GM19467 (cell line): ENCODE data around the gene TANGO6.
"Not testable (repeated sequence)": the region's sequence is repeated elsewhere in the genome, so short reads cannot be mapped to it uniquely, and the experiment has no call there.

Experiments used
- ATAC-seq: cut with Tn5 transposase; IDR thresholded peaks from one replicate; pipeline ENCODE4 v1.9.1; 2021; ENCODE audit warnings: mild to moderate bottlenecking, moderate library complexity; ENCODE audit not compliant: unreplicated experiment

Gene TANGO6

GRCh38 chr16:68960910-68961309 is 117.6 kb downstream of the TANGO6 start:
- ATAC-seq: no peak

- no peak for ATAC-seq
These were observed 118.6 kb downstream of the TANGO6 start for GRCh38 chr16:68961778-68962402.

GRCh38 chr16:68969338-68969737 is 126.0 kb downstream of the TANGO6 start:
- no peak for ATAC-seq

- ATAC-seq: no peak
These were observed 128.7 kb downstream of the TANGO6 start for GRCh38 chr16:68972013-68972412.

DNA sequence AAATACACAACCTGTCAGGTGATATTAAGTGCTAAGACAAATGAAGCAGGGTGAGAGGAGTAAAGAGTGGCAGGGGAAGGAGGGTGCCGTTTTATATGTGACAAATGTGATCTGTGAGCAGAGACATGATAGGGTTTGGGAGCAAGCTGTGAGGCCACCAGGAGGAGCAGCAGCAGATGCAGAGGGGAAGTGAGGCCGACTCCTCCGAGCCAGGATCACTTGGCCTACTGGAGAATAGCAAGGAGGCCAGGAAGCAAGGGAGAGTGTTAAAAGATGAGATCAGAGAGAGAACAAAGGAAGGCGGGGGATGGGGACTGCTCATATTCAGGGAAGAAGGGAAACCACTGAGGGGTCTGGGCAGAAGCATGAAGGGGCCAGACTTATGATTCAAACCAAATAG is 129.4 kb downstream of the TANGO6 start:
- ATAC-seq: no peak

DNA sequence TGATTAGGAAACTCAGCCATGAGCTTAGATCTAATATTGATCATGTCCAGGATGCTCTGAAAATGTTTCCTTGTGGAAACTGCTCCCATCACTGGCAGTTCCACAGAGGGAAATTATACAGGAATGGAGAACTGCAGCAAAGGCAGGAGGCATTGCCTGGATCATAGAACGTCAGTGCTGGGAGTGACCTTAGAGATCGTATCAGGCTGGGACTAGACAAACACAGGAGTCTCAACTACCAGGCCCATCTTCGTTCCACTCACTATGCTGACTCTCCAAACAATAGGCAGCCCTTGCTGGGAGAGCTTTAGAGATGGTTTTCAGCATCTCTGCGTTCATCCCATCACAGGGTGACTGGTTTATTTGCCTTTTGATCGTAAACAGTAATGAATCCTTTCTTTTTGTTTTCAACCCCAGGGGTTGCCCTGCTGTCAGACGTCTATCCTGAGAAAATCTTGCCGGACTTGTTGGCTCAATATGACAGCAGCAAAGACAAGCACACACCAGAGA is 130.3 kb downstream of the TANGO6 start:
- ATAC-seq: no peak

DNA sequence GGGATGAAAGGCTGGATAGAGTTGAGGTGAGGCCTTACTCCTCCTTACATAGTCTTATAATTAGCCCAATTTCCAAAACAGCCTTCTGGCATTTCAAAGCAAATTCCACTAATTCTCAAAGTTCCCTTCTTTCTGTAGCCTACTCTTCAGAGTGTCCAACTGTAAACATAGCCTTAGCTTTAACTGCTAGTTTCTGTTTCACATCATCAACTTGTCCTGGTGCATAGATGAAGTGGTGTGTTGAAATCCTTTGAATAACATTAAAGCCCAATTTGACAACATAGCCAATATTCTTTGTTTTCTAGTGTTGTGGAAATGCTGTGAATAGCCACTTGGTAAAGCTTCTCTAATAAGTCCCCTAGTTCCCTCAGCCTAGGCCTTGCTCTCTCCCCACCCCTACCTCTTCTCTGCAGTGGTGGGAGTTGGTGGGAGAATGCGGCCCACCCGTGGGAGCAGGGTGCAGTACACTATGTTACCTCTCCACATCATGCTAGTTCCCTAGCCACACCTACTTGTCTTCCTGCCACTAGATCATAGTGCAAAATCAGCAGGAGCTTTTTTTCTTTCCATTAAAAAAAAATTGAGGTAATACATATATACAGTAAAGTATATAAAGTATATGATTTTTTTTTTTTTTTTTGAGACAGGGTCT is 135.1 kb downstream of the TANGO6 start:
- no peak for ATAC-seq

GRCh38 chr16:68980695-68981315 is 137.5 kb downstream of the TANGO6 start:
- no peak for ATAC-seq

GRCh38 chr16:68981971-68982370 is 138.6 kb downstream of the TANGO6 start:
- ATAC-seq: no peak

DNA sequence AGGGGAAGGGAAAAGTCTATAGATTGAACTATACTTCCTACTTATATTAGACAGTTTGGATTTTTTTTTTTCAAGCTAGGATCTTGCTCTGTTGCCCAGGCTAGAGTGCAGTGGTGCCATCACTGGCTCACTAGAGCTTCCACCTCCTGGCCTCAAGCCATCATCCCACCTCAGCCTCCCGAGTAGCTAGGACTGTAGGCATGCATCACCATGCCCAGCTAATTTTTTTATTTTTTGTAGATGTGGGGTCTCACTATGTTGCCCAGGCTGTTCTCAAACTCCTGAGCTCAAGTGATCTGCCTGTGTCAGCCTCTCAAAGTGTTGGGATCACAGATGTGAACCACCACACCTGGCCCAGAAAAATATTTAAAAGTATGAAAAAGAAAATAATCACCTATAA is 141.1 kb downstream of the TANGO6 start:
- ATAC-seq: no peak

DNA sequence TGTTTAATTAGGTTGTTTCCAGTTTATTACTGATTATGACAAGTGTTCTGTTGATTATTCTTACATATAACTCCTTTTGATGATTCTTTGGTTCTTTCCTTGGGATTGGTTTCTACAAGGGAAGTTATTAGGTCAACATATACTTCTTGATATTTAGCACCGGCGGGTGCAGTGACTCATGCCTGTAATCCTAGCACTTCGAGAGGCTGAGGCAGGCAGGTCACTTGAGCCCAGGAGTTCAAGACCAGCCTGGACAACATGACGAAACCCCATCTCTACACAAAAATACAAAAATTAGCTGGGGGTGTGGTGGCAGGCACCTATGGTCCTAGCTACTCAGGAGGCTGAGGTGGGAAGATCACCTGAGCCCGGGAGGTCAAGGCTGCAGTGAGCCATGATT is 141.9 kb downstream of the TANGO6 start:
- ATAC-seq: no peak

- ATAC-seq: no peak
These were observed 142.5 kb downstream of the TANGO6 start for GRCh38 chr16:68985855-68986254.

GRCh38 chr16:68987734-68988457 is 144.6 kb downstream of the TANGO6 start:
- ATAC-seq: no peak

DNA sequence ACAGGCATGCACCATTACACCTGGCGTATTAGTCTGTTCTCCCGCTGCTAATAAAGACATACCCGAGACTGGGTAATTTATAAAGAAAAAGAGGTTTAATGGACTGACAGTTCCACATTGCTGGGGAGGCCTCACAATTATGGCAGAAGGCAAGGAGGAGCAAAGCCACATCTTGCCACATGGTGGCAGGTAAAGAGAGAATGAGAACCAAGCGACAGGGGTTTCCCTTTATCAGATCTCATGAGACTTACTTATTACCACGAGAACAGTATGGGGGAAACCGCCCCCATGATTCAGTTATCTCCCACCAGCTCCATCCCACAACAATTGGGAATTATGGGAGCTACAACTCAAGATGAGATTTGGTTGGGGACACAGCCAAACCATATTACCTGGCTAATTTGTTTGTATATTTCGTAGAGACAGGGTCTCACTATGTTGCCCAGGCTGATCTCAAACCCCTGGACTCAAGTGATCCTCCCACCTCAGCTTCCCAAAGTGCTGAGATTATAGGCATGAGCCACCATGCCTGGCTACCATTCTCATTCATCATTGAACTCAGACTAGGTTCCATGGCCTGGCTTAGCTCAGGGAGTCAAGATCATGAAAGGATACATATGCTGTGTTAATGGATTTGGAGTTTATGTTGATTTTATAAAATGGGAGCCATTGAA is 147.0 kb downstream of the TANGO6 start:
- not testable (repeated sequence) for ATAC-seq

DNA sequence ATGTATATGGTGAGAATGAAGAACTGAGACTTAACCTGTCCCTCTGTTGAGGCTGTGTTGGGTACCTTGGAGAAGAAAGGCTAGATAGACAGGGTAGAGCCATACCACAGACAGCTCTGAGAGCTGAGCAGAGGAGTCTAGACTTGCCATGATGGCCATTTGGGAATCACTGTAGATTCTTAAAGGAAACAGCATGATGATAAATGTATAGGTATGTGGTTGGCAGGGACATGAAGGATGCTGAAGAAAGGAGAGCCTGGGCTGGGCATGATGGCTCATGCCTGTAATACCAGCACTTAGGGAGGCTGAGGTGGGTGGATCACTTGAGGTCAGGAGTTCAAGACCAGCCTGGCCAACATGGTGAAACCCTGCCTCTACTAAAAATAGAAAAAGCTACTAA is 147.7 kb downstream of the TANGO6 start:
- ATAC-seq: no peak

GRCh38 chr16:68992521-68992920 is 149.2 kb downstream of the TANGO6 start:
- ATAC-seq: no peak

DNA sequence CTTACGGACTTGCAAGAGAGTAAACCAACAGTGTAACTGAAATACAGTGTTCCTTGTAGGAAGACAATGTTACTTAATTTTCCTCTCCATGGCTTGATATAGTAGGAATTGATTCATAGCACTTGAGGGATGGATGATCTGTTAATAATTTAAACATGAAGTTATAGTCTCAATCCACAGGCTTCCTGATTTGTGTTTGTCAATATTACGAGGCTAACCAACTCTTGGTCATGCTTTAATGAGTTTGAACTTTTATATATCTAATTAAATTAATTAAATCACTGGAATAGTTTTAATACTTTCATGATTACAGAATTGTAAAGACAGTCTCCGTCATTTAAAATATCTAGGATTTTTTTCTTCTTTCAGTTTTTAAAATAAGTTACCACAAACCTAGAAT is 150.1 kb downstream of the TANGO6 start:
- no peak for ATAC-seq

DNA sequence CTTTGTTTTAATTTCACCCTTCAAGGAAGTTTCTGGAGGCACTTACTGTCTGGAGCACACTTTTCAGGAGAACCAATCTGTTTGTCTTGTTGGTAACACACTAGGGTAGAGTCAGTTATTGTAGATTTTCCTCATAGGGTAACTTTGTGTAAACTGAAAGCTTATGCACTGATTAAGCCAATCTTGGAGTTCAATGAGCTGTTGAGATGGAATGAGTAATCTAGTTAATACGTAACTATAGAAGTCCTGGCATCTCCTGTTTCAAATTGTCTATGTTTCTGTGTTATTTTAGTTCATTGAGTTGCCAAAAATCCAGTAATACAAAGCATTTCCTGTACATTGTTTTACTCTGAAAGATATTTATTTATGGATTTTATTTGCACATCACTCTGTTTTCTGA is 150.6 kb downstream of the TANGO6 start:
- ATAC-seq: no peak

DNA sequence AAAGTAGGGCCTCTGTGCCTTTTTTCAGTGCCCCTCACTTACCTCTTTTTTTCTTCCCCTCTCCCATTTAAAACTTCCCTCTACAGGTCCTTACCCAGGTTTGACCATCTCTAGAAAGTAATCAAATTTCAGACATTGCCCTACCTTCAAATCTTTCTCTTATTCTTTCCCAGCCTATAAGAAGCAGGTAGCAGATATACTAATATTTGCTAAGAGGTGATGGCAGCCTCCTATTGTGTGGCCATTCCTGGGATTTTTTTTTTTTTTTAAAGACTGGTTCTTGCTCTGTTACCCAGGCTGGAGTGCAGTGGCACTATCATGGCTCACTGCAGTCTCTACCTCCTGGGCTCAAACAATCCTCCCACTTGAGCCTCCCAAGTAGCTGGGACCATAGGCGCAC is 151.0 kb downstream of the TANGO6 start:
- ATAC-seq: no peak

- ATAC-seq: no peak
These were observed 151.7 kb downstream of the TANGO6 start for GRCh38 chr16:68995011-68995504.

- no peak for ATAC-seq
These were observed 154.2 kb downstream of the TANGO6 start for GRCh38 chr16:68997564-68997963.
